Endometrial microvascular endothelial cells (primary cell): ENCODE results near the gene PLA2G1B. TPM values are rescaled to one million over a fixed set of nuclear protein-coding genes. Genes with fewer than 3 reads are reported as not detected.
"Not testable (repeated sequence)": the region's sequence is repeated elsewhere in the genome, so short reads cannot be mapped to it uniquely, and the experiment has no call there.

Experiments
- in situ Hi-C: cut with HindIII; loops from 2 replicates; pipeline ENCODE4 v1.10.0; 2017; ENCODE audit warnings: low sequenced_read_pairs, low pct_unique_long_range_greater_than_20kb; ENCODE audit errors: inconsistent ontology term
- total RNA-seq: library from RNA; depleted of rRNA; stranded (reverse); fragments of >200 nt; gene quantifications from one replicate; pipeline ENCODE4 v1.2.3, GENCODE V29; 2015; ENCODE audit errors: inconsistent ontology term

PLA2G1B gene
- total RNA-seq, 1 donor from 2014 or later, result not detected

GRCh38 chr12:120361506-120362208, 34.1 kb upstream of the PLA2G1B start:
- in situ Hi-C loops, result no loop called here

- in situ Hi-C loops, result no loop called here
These were observed 31.5 kb upstream of the PLA2G1B start for GRCh38 chr12:120359128-120359527.

- in situ Hi-C loops, result no loop called here
These were observed 31.0 kb upstream of the PLA2G1B start for GRCh38 chr12:120358412-120359100.

- in situ Hi-C loops, result no loop called here
These were observed 29.5 kb upstream of the PLA2G1B start for GRCh38 chr12:120357104-120357503.

GRCh38 chr12:120356567-120357030, 29.0 kb upstream of the PLA2G1B start:
- in situ Hi-C loops, result no loop called here

- in situ Hi-C loops, result no loop called here
These were observed 26.2 kb upstream of the PLA2G1B start for GRCh38 chr12:120353556-120354317.

- in situ Hi-C loops, result no loop called here
These were observed 25.6 kb upstream of the PLA2G1B start for GRCh38 chr12:120353136-120353535.

GRCh38 chr12:120352117-120352516, 24.5 kb upstream of the PLA2G1B start:
- in situ Hi-C loops, result no loop called here

GRCh38 chr12:120350576-120351350, 23.2 kb upstream of the PLA2G1B start:
- in situ Hi-C loops, result no loop called here

- in situ Hi-C loops, result no loop called here
These were observed 20.2 kb upstream of the PLA2G1B start for GRCh38 chr12:120347766-120348165.

GRCh38 chr12:120346681-120347080, 19.1 kb upstream of the PLA2G1B start:
- in situ Hi-C loops, result no loop called here

- in situ Hi-C loops, result no loop called here
These were observed 18.5 kb upstream of the PLA2G1B start for GRCh38 chr12:120346031-120346430.

GRCh38 chr12:120343692-120344091, 16.1 kb upstream of the PLA2G1B start:
- in situ Hi-C loops, result no loop called here

- in situ Hi-C loops, result no loop called here
These were observed 15.5 kb upstream of the PLA2G1B start for GRCh38 chr12:120343039-120343537.

GRCh38 chr12:120342175-120343038, 14.8 kb upstream of the PLA2G1B start:
- in situ Hi-C loops, result no loop called here

- in situ Hi-C loops, result no loop called here
These were observed 11.7 kb upstream of the PLA2G1B start for GRCh38 chr12:120339256-120339655.

GRCh38 chr12:120337730-120338129, 10.2 kb upstream of the PLA2G1B start:
- in situ Hi-C loops, result no loop called here

- in situ Hi-C loops, result not testable (repeated sequence)
These were observed 8.8 kb upstream of the PLA2G1B start for GRCh38 chr12:120336392-120336791.
